GM18499 (cell line): ENCODE results near the gene PPP2R5C.

Source experiments
- ATAC-seq: cut with Tn5 transposase; IDR thresholded peaks from one replicate; pipeline ENCODE4 v1.9.1; 2021; ENCODE audit warnings: moderate number of reproducible peaks; ENCODE audit not compliant: insufficient read depth, unreplicated experiment

Gene PPP2R5C

DNA sequence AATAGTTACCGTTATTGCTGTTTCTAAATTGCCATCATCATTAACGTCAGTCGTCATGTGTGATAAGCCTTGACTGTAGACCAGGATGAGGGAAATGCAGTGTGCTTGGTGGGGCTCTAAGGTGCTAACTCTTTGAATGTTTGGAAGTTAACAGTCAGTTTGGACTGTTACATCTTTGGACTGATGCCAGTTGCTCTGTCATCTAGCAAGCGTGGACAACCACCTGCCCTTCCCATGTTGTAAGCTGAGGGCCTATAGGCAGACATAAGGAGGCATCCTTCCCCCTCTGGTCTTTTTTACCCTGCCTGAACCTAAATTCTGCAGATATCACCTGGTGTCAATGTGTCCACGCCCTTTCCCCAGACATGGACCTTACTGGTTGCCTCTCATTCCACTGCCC, 94.4 kb downstream of the PPP2R5C start:
- no peak for ATAC-seq

GRCh38 chr14:101856536-101856935, 95.0 kb downstream of the PPP2R5C start:
- no peak for ATAC-seq

DNA sequence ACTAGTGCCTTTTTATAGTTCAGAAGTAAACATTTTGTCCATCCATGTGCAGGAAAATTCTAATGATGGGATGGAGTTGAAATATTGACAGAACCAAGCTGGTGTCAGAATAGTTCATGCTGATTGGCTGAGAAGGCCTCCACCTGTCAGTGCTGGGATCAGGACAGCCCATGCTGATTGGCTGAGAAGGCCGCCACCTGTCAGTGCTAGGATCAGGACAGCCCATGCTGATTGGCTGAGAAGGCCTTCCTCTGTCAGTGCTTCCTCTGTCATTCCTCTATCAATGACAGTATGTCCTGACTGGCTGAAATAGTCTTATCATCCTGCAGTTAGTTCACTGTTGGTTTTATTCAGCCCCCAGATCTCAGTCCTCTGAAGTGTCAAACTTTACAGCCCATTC, 95.7 kb downstream of the PPP2R5C start:
- no peak for ATAC-seq

DNA sequence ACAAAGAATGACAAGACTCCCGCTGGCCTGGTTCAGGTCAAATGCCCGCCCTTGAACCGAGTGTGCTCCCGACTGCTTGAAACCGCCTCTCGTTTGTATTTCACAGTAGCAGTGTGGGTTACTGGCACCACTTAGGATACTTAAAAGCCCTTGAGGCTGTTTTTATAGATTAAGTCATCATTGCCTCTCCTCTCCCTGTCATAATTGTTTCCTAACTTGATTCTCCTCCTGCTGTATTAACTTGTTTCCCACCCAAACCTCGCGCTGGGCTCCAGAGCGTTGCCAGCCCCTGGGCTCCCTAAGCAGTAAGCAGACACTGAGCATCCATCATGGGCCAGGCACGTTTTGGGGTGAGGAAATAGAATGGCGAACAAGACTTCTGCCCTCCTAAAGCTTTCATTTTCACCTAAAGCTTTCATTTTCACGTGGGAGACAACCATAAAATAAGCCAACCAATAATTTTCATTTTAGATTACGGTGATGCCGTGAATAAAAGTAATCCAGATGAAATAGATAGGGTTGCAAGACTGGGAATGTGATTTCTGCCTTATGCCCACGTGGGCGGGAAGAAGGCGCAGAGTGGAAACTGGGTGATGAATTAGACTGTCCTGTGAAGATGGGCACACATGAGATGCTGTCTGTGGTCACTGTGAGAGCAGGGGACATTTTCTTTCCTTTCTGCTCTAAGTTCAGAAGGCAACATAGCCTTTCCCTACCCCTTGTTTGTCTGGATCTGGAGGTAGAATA, 97.5 kb downstream of the PPP2R5C start:
- no peak for ATAC-seq

- ATAC-seq = no peak
Measured at GRCh38 chr14:101859538-101859902, 98.0 kb downstream of the PPP2R5C start.

DNA sequence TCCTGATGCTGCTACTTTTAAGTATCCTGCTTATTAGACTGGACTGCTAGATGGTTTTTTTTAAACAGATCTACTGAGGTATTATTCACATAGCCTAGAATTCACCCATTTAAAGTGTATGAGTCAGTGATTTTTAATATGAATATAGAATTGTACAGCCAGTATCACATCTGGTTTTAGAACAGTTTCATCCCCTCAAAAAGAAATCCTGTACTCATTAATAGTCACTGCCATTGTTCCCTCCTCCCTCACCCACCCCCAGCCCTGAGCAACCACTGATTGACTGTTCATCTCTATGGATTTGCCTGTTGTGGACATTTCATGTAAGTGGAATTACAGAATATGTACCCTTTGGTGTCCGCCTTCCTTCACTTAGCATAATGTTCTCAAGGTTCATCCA, 98.4 kb downstream of the PPP2R5C start:
- ATAC-seq = no peak

- no peak for ATAC-seq
Measured at GRCh38 chr14:101861464-101861863, 100.0 kb downstream of the PPP2R5C start.

DNA sequence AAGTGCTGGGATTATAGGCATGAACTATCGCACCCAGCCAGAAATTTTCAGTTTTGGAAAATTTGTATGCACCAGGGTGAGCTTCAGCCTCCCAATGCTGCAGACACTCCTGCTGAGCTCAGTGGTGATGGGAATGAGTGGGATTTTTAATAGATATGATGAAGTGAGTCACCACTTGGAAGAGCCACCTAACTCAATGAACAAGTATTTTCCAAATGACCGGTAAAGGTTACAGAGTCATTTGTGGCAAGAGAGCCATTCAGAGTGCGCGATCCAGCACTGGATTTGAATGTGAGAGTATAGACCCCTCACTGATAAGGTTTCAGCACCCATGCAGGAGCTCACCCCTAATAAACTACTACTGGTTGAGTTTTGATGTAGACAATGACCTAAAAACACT, 100.7 kb downstream of the PPP2R5C start:
- no peak for ATAC-seq

DNA sequence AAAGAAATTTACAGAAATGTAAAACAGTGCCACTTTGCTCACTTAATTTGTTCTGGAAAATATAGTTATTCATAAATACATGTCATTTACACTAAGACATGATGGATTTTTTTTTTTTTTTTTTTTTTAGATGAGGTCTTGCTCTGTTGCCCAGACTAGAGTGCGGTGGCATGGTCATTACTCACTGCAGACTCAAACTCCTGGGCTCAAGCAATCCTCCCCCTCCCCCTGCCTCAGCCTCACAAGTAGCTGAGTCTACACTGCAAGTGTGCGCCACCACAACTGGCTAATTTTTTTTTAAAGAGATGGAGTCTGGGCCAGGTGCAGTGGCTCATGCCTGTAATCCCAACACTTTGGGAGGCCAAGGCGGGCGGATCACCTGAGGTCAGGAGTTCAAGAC, 101.2 kb downstream of the PPP2R5C start:
- no peak for ATAC-seq

GRCh38 chr14:101865288-101865687, 103.8 kb downstream of the PPP2R5C start:
- ATAC-seq = no peak

GRCh38 chr14:101867854-101868253, 106.3 kb downstream of the PPP2R5C start:
- no peak for ATAC-seq

DNA sequence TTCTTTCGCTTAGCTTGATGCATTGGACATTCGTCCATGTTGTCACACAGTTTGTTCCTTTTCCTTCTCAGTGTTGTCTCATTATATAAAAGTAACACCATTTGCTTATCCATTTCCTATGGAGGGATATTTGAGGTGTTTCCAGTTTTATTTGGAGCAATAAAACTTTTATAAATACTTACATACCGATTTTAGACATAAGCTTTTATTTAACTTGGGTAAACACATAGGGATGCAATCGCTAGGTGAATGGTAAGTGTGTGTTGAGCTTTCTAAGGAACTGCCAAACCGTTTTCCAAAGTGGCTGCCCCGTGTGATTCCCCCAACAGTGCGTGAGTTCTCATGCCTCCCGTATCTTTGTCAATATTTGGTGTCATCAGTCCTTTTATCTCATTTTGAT, 107.7 kb downstream of the PPP2R5C start:
- ATAC-seq = no peak

- ATAC-seq = no peak
Measured at GRCh38 chr14:101870273-101870939, 108.9 kb downstream of the PPP2R5C start.

DNA sequence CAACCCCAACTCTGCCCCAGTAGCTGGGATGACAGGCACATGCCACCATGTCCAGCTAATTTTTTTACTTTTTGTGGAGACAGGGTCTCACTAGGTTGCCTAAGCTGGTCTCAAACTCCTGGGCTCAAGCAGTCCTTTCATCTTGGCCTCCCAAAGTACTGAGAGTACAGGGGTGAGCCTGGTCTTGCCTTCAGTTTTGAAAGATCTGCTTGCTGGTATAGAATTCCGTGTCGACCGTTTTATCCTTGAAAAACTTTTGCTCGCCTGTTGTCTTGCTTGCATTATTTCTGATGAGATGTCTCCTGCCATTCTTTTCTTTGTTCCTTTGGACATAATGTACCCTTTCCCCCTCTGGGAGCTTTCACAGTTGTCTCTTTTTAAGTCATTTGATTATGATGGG, 110.8 kb downstream of the PPP2R5C start:
- no peak for ATAC-seq

- no peak for ATAC-seq
Measured at GRCh38 chr14:101873076-101873825, 111.7 kb downstream of the PPP2R5C start.

- ATAC-seq = no peak
Measured at GRCh38 chr14:101873991-101874390, 112.5 kb downstream of the PPP2R5C start.

DNA sequence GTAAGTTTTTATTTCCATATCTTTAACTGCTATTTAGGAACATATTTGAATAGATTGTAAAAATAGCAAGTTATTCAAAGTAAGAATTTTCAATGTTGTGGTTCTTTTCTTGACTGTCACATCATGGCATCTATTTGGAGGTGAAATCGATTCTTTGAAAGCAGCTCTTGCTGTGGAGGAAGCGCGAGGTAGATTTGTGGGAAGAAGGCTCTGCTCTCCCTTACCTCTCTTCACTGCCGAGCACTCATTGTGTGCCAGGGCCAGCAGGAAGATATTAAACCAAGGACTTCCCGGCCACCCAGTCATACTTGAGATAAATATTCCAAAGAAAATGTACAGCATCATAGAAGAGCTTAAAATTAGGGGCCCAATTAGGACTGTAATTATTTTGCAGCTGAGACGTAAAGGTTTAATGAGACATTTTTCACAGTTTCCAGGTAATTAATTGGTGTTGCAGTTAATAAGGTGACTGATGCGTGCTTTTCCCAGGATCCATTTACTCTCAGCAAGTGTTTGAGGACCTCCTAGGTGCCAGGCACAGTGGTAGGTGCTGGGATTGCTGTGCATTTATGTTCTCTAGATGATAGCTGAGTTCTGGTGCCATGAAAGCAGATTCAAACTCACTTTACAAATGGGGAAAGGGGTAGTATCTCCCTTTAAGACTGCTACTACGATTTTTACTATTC, 113.7 kb downstream of the PPP2R5C start:
- ATAC-seq = no peak

- ATAC-seq = no peak
Measured at GRCh38 chr14:101875727-101876554, 114.4 kb downstream of the PPP2R5C start.

DNA sequence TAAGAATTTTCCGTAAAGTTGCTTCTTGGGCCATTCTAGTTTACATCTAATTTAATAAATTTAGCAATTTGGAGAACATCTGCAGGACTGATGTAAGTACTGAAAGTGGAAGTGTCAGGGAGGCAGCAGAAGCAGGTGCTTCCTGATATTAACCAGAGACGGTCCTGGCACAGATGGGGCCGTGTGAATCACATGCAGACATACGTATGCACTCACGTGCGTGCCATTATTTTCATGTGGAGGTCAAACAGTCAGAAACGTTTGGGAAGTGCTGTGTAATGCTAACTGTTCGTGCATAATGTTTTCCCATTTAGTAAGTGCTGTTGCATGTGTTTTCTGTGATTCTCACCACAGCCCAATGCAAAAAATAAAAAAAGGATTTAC, 115.0 kb downstream of the PPP2R5C start:
- peak; percentile 72 for ATAC-seq

DNA sequence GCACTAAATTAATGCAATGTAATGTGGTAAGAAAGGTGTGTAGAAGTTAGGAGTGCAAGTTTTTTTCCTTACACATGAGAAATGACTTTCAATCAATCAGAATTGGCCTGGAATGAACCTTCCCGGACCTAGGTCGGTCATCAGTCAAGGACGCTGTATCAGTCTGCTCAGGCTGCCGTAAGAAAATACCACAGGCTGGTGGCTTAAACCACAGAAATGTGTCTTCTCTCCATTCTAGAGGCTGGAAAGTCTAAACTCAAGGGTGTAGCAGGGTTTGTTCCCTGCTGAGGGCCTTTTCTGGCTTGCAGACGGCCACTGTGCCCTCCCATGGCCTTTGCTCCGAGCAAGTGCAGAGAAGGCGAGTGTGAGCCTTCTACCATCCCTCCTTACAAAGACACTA, 116.3 kb downstream of the PPP2R5C start:
- ATAC-seq = no peak
